PC-3 (cell line): ENCODE data around the gene PXDC1. TPM values are rescaled to one million over a fixed set of nuclear protein-coding genes. Genes with fewer than 3 reads are reported as not detected.
A peak's percentile ranks its signal among the peaks of the same experiment; 100 is the strongest.

Experiments used
- ATAC-seq: fragments of 200-7000 bp; cut with Tn5 transposase; 2 replicates; pipeline ENCODE4 v1.9.1; 2020; ENCODE audit warnings: mild to moderate bottlenecking, moderate library complexity
- BruUV-seq: library from RNA; stranded (reverse); fragments of 400-500 nt; replicated peaks from 2 replicates; lab custom pipeline; 2021; lab: Mats Ljungman, UMichigan
- CTCF ChIA-PET: fragments of 300-600 bp; sonication (Branson Sonifier 250); formaldehyde crosslinking; loops from one replicate; lab custom pipeline; 2022; ENCODE audit warnings: antibody characterized with exemption; lab: Charles Lee
- POLR2A ChIA-PET: fragments of 300-600 bp; sonication (Branson Sonifier 250); formaldehyde crosslinking; loops from one replicate; lab custom pipeline; 2022; ENCODE audit warnings: antibody characterized with exemption; ENCODE audit not compliant: unreplicated experiment; lab: Charles Lee
- DNase-seq: peaks from one replicate; pipeline ENCODE4 v3.0.0-alpha.2; 2015
- H2AFZ ChIP-seq: fragments of 300-600 bp; sonication (generic); 2 replicates; pipeline ENCODE4 v1.6.0; 2016; ENCODE audit warnings: antibody characterized with exemption, low read length
- H3F3A ChIP-seq: fragments of 300-600 bp; sonication (generic); one replicate; pipeline ENCODE4 v1.6.0; 2017; ENCODE audit warnings: antibody characterized with exemption, low read length, control low read depth, mild to moderate bottlenecking; ENCODE audit not compliant: unreplicated experiment
- H3K27ac ChIP-seq: fragments of 300-600 bp; sonication (generic); 2 replicates; pipeline ENCODE4 v1.5.1; 2016; ENCODE audit warnings: mild to moderate bottlenecking, low read length
- H3K27me3 ChIP-seq: fragments of 300-600 bp; sonication (generic); 2 replicates; pipeline ENCODE4 v1.6.1; 2016; ENCODE audit warnings: low read length, mixed read lengths
- H3K36me3 ChIP-seq: fragments of 300-600 bp; sonication (generic); 2 replicates; pipeline ENCODE4 v1.6.1; 2016; ENCODE audit warnings: low read depth, mixed run types, low read length, mixed read lengths
- H3K4me1 ChIP-seq: fragments of 300-600 bp; sonication (generic); 2 replicates; pipeline ENCODE4 v1.5.1; 2016; ENCODE audit warnings: low read length; ENCODE audit not compliant: insufficient read depth
- H3K4me2 ChIP-seq: fragments of 300-600 bp; sonication (generic); 2 replicates; pipeline ENCODE4 v1.6.0; 2016; ENCODE audit warnings: low read length
- H3K4me3 ChIP-seq: fragments of 300-600 bp; sonication (generic); 2 replicates; pipeline ENCODE4 v1.5.1; 2016; ENCODE audit warnings: mild to moderate bottlenecking, low read length, mixed read lengths
- H3K79me2 ChIP-seq: fragments of 300-600 bp; sonication (generic); 2 replicates; pipeline ENCODE4 v1.6.1; 2017; ENCODE audit warnings: low read length, mixed read lengths
- H3K9ac ChIP-seq: fragments of 300-600 bp; sonication (generic); 2 replicates; pipeline ENCODE4 v1.6.0; 2016; ENCODE audit warnings: mild to moderate bottlenecking, low read length
- H3K9me2 ChIP-seq: fragments of 300-600 bp; sonication (generic); replicated peaks from 2 replicates; pipeline ENCODE4 v1.6.1; 2016; ENCODE audit warnings: mixed run types, low read length, mixed read lengths
- H3K9me3 ChIP-seq: fragments of 300-600 bp; sonication (generic); 2 replicates; pipeline ENCODE4 v1.6.1; 2016; ENCODE audit warnings: low read length, mixed read lengths
- H4K20me1 ChIP-seq: fragments of 300-600 bp; sonication (generic); 2 replicates; pipeline ENCODE4 v1.6.1; 2016; ENCODE audit warnings: low read length, mixed read lengths
- EZH2 ChIP-seq: fragments of 300-600 bp; sonication (generic); IDR thresholded peaks from one replicate; pipeline ENCODE4 v1.6.1; 2017; ENCODE audit warnings: antibody characterized with exemption, mild to moderate bottlenecking, low read length; ENCODE audit not compliant: unreplicated experiment
- EZH2phosphoT487 ChIP-seq: fragments of 300-600 bp; sonication (generic); IDR thresholded peaks from 2 replicates; pipeline ENCODE4 v1.6.1; 2018; ENCODE audit warnings: mild to moderate bottlenecking, antibody characterized with exemption, low read length, borderline replicate concordance
- intact Hi-C: fragments of 100-400 bp; cut with micrococcal nuclease; formaldehyde crosslinking; loops from 2 replicates; pipeline ENCODE4 v1.9.0; 2023
- total RNA-seq: library from RNA; depleted of rRNA; stranded (reverse); fragments of >200 nt; gene quantifications from 2 replicates; pipeline ENCODE4 v1.2.3, GENCODE V29; 2014
- TF ChIP-seq, protein P1 (sequence below): fragments of 300-600 bp; sonication (generic); conservative IDR thresholded peaks from 2 replicates; pipeline ENCODE4 v1.5.1; 2017; ENCODE audit warnings: antibody characterized with exemption, low read depth, mild to moderate bottlenecking, low read length

Gene PXDC1
- total RNA-seq, 1 experiment from 2014 or later: 46.2 TPM

DNA sequence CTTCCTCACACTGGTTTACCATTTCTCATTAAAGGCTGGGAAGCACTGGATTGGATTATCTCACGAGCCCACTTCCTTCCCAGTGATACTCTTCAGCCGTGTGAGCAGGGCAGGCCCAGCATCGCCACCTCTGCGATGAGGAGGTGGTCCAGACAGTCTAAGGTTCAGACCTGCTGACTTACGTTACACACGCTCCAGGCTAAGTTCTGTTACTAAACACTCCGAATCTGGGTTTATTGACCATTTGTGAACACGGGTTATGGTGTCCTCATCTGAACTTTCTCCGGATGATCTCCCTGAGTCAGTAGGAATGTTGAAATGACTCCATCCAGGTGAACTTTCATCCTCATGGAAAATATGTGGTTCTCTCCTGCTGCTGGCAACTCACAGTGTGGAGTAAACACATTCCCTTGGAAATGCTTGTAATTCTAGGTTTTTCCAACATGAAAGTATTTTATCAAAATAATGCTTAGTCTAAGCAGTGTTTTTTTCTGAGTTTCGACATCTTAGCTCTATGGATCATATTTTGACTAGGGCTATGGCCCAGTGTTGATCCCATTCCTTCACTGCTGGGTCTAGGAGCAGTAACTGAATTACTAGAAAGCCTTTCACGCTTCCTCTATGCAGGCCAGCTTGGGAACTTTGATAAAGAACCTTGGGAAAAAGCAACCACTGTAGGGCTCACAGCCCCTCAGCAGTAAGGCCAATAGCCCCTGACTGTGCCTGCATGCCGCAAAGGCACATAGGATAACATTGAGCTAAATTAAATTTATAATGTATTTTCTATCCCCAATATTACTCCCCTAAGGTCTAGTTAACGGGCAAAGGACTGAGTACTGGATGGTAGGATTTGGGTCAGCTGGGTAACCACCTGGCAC is 37.7 kb upstream of the PXDC1 start:
- Histone ChIP-seq H2AFZ (peak overlapping the region; percentile 33), H3K4me1 (peaks cover 44% of the 10 kb centered on the region), H4K20me1 (no peaks in the 10 kb centered on the region), H3K4me2 (peak overlapping the region; percentile 59), H3K27me3 (no peaks in the 10 kb centered on the region), H3K4me3 (no peak overlapping the region), H3K9me3 (no peaks in the 10 kb centered on the region), H3K9ac (no peak overlapping the region), H3K27ac (peak overlapping the region; percentile 28), H3K36me3 (no peaks in the 10 kb centered on the region), H3K9me2 (no peaks in the 10 kb centered on the region), H3K79me2 (no peaks in the 10 kb centered on the region), H3F3A (no peaks in the 10 kb centered on the region)
- ATAC-seq (peak; percentile 48), DNase-seq (peak; percentile 89)
- ChIA-PET CTCF (interaction anchor here (0.5 kb wide), 1 partner anchor 37 kb away, joined by 3 read pairs; the partner anchor contains the start of gene PXDC1), POLR2A (interaction anchor here (0.6 kb wide), 1 partner anchor 30 kb away, joined by 3 read pairs; no protein-coding TSS in a partner anchor)
- intact Hi-C loops: no loop called here
- BruUV-seq: no TSS peak
- no peak for TF ChIP-seq EZH2
- TF ChIP-seq, protein P1, sequence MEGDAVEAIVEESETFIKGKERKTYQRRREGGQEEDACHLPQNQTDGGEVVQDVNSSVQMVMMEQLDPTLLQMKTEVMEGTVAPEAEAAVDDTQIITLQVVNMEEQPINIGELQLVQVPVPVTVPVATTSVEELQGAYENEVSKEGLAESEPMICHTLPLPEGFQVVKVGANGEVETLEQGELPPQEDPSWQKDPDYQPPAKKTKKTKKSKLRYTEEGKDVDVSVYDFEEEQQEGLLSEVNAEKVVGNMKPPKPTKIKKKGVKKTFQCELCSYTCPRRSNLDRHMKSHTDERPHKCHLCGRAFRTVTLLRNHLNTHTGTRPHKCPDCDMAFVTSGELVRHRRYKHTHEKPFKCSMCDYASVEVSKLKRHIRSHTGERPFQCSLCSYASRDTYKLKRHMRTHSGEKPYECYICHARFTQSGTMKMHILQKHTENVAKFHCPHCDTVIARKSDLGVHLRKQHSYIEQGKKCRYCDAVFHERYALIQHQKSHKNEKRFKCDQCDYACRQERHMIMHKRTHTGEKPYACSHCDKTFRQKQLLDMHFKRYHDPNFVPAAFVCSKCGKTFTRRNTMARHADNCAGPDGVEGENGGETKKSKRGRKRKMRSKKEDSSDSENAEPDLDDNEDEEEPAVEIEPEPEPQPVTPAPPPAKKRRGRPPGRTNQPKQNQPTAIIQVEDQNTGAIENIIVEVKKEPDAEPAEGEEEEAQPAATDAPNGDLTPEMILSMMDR: no peak
- TF ChIP-seq EZH2phosphoT487: no peak

DNA sequence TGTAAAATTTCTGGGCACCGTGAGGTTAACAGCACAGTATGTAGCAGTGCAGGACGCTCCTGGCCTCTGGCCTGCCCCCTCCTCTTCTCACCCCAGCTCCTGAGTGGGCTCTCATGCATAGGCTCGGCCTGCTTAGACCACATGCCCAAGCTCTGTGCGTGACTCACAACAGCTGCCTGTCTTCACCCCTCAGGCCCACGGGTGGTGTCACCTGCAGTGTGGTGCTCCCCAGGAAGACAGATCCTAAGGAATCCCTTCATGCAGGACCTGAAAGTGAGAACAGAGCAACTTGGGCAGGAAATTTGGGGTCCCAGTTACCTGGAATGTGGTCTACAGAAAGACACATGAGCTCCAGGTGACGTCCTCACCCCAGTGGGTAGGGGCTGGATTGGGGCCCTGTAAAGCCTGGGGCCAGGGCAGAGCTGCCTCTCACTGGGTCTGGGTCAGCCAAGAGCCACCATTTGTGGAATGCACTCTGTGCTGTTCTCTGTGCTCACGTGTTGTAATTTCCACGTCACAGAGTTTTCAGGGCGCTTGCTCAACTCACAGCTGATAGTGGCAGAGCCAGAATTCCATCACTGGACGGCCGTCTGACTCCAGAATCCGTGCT is 37.0 kb upstream of the PXDC1 start:
- no peaks in the 10 kb centered on the region for H3F3A ChIP-seq
- BruUV-seq: no TSS peak
- H4K20me1 ChIP-seq: no peaks in the 10 kb centered on the region
- peak overlapping the region; percentile 28; the same call in 1 of the 2 replicates for H3K27ac ChIP-seq
- no peak overlapping the region for H3K9ac ChIP-seq
- H3K27me3 ChIP-seq: no peaks in the 10 kb centered on the region
- H3K79me2 ChIP-seq: no peaks in the 10 kb centered on the region
- ChIA-PET CTCF (no interaction called here), POLR2A (no interaction called here)
- H2AFZ ChIP-seq: peak overlapping the region; percentile 33
- H3K4me3 ChIP-seq: no peak overlapping the region
- no peak for ATAC-seq
- no peaks in the 10 kb centered on the region for H3K9me3 ChIP-seq
- no peaks in the 10 kb centered on the region for H3K9me2 ChIP-seq
- H3K4me1 ChIP-seq: peaks cover 37% of the 10 kb centered on the region
- intact Hi-C loops: no loop called here
- H3K4me2 ChIP-seq: peak overlapping the region; percentile 59
- no peak for DNase-seq
- TF ChIP-seq EZH2 (no peak), EZH2phosphoT487 (no peak)
- TF ChIP-seq, protein P1: no peak
- H3K36me3 ChIP-seq: no peaks in the 10 kb centered on the region
